Activated CD4-positive, CD25-positive, alpha-beta regulatory T cell treated with anti-CD3 and anti-CD28 coated beads, Interleukin-2, amount 50 U/mL, for 24 hours (primary cell): Measurements from ENCODE around the gene CITED4.
A peak's percentile ranks its signal among the peaks of the same experiment; 100 is the strongest.

Experiments used
- ATAC-seq, 2 donors: fragments of 150-1000 bp; cut with Tn5 transposase; one replicate each; pipeline ENCODE4 v1.10.0; 2021; ENCODE audit warnings: mild to moderate bottlenecking in 1 of 2, moderate library complexity in 1 of 2

CITED4 gene

GRCh38 chr1:40884055-40884795 is 22.1 kb upstream of the CITED4 start:
- ATAC-seq = no peak

GRCh38 chr1:40880813-40881549 is 18.8 kb upstream of the CITED4 start:
- no peak for ATAC-seq

- no peak for ATAC-seq
These were observed 17.5 kb upstream of the CITED4 start for GRCh38 chr1:40879482-40880175.

GRCh38 chr1:40878906-40879305 is 16.7 kb upstream of the CITED4 start:
- ATAC-seq = no peak

- ATAC-seq = no peak
These were observed 15.5 kb upstream of the CITED4 start for GRCh38 chr1:40877698-40878097.

GRCh38 chr1:40876891-40877290 is 14.7 kb upstream of the CITED4 start:
- ATAC-seq = no peak

GRCh38 chr1:40876436-40876761 is 14.2 kb upstream of the CITED4 start:
- no peak for ATAC-seq

GRCh38 chr1:40873863-40874472 is 11.8 kb upstream of the CITED4 start:
- no peak for ATAC-seq

GRCh38 chr1:40872276-40872675 is 10.1 kb upstream of the CITED4 start:
- no peak for ATAC-seq

- no peak for ATAC-seq
These were observed 8.1 kb upstream of the CITED4 start for GRCh38 chr1:40870135-40870728.

- peak; percentile 82 to 87 for ATAC-seq
These were observed 6.0 kb upstream of the CITED4 start for GRCh38 chr1:40868051-40868723.

GRCh38 chr1:40861224-40862003 is 749 bp downstream of the CITED4 start:
- no peak for ATAC-seq

GRCh38 chr1:40860706-40861223 is 1.4 kb downstream of the CITED4 start:
- no peak for ATAC-seq

- ATAC-seq = no peak
These were observed 3.2 kb downstream of the CITED4 start for GRCh38 chr1:40858856-40859416.

- ATAC-seq = no peak
These were observed 4.4 kb downstream of the CITED4 start for GRCh38 chr1:40857737-40858136.

GRCh38 chr1:40856656-40857302 is 5.4 kb downstream of the CITED4 start:
- no peak for ATAC-seq

- ATAC-seq = no peak
These were observed 6.0 kb downstream of the CITED4 start for GRCh38 chr1:40856116-40856515.

GRCh38 chr1:40855513-40855912 is 6.7 kb downstream of the CITED4 start:
- ATAC-seq = no peak

- no peak for ATAC-seq
These were observed 8.3 kb downstream of the CITED4 start for GRCh38 chr1:40853885-40854170.

- no peak for ATAC-seq
These were observed 8.9 kb downstream of the CITED4 start for GRCh38 chr1:40853113-40853884.
